Measurements from ENCODE around the gene CBS. TPM values are rescaled to one million over a fixed set of nuclear protein-coding genes. Genes with fewer than 3 reads are reported as not detected.
"Not testable (repeated sequence)": the region's sequence is repeated elsewhere in the genome, so short reads cannot be mapped to it uniquely, and the experiment has no call there.

Gene CBS
- total RNA-seq (ENCODE audit: unreplicated experiment), result 232 TPM
- long read RNA-seq, transcript CBS-204 (17 exons, 2,605 nt), result major isoform, 133 of 184 reads
- long read RNA-seq, partial matches to known transcripts, result 11 of 184 reads
- long read RNA-seq, other reads (novel, unspliced or antisense), result 37 of 184 reads

GRCh38 chr21:43075170-43076022, at the start of gene CBS:
CBS (minus strand) TSS chr21:43075835; CDS start chr21:43072193, 3,642 bp downstream.
- H3K4me3 Mint-ChIP-seq (ENCODE audit: unreplicated experiment); H3K9me3 Mint-ChIP-seq (ENCODE audit: unreplicated experiment); H3K4me1 Mint-ChIP-seq (ENCODE audit: low read depth, unreplicated experiment); H3K27ac Mint-ChIP-seq (ENCODE audit: unreplicated experiment); H3K36me3 Mint-ChIP-seq (ENCODE audit: unreplicated experiment); DNase-seq; H3K27me3 Mint-ChIP-seq (ENCODE audit: unreplicated experiment): not testable (repeated sequence)

GRCh38 chr21:43115956-43116355, 40.3 kb upstream of the CBS start:
- not testable (repeated sequence) for H3K4me1 Mint-ChIP-seq (ENCODE audit: low read depth, unreplicated experiment); H3K27me3 Mint-ChIP-seq (ENCODE audit: unreplicated experiment); DNase-seq; H3K27ac Mint-ChIP-seq (ENCODE audit: unreplicated experiment); H3K4me3 Mint-ChIP-seq (ENCODE audit: unreplicated experiment); H3K9me3 Mint-ChIP-seq (ENCODE audit: unreplicated experiment); H3K36me3 Mint-ChIP-seq (ENCODE audit: unreplicated experiment)

- not testable (repeated sequence) for H3K4me3 Mint-ChIP-seq (ENCODE audit: unreplicated experiment); H3K27ac Mint-ChIP-seq (ENCODE audit: unreplicated experiment); H3K27me3 Mint-ChIP-seq (ENCODE audit: unreplicated experiment); H3K9me3 Mint-ChIP-seq (ENCODE audit: unreplicated experiment); H3K4me1 Mint-ChIP-seq (ENCODE audit: low read depth, unreplicated experiment); DNase-seq; H3K36me3 Mint-ChIP-seq (ENCODE audit: unreplicated experiment)
Observed at GRCh38 chr21:43114483-43114882, 38.8 kb upstream of the CBS start.

- H3K36me3 Mint-ChIP-seq (ENCODE audit: unreplicated experiment); H3K27me3 Mint-ChIP-seq (ENCODE audit: unreplicated experiment); DNase-seq; H3K4me1 Mint-ChIP-seq (ENCODE audit: low read depth, unreplicated experiment); H3K9me3 Mint-ChIP-seq (ENCODE audit: unreplicated experiment); H3K27ac Mint-ChIP-seq (ENCODE audit: unreplicated experiment); H3K4me3 Mint-ChIP-seq (ENCODE audit: unreplicated experiment): not testable (repeated sequence)
Observed at GRCh38 chr21:43109006-43109405, 33.4 kb upstream of the CBS start.

GRCh38 chr21:43108177-43108576, 32.5 kb upstream of the CBS start:
- not testable (repeated sequence) for H3K27me3 Mint-ChIP-seq (ENCODE audit: unreplicated experiment); DNase-seq; H3K9me3 Mint-ChIP-seq (ENCODE audit: unreplicated experiment); H3K4me1 Mint-ChIP-seq (ENCODE audit: low read depth, unreplicated experiment); H3K27ac Mint-ChIP-seq (ENCODE audit: unreplicated experiment); H3K36me3 Mint-ChIP-seq (ENCODE audit: unreplicated experiment); H3K4me3 Mint-ChIP-seq (ENCODE audit: unreplicated experiment)

- DNase-seq; H3K36me3 Mint-ChIP-seq (ENCODE audit: unreplicated experiment); H3K4me1 Mint-ChIP-seq (ENCODE audit: low read depth, unreplicated experiment); H3K27ac Mint-ChIP-seq (ENCODE audit: unreplicated experiment); H3K4me3 Mint-ChIP-seq (ENCODE audit: unreplicated experiment); H3K27me3 Mint-ChIP-seq (ENCODE audit: unreplicated experiment); H3K9me3 Mint-ChIP-seq (ENCODE audit: unreplicated experiment): not testable (repeated sequence)
Observed at GRCh38 chr21:43107794-43108137, 32.1 kb upstream of the CBS start.

- H3K27me3 Mint-ChIP-seq (ENCODE audit: unreplicated experiment); H3K27ac Mint-ChIP-seq (ENCODE audit: unreplicated experiment); H3K36me3 Mint-ChIP-seq (ENCODE audit: unreplicated experiment); H3K9me3 Mint-ChIP-seq (ENCODE audit: unreplicated experiment); H3K4me3 Mint-ChIP-seq (ENCODE audit: unreplicated experiment); H3K4me1 Mint-ChIP-seq (ENCODE audit: low read depth, unreplicated experiment): not testable (repeated sequence)
- DNase-seq, result peak; percentile 65
Observed at GRCh38 chr21:43106965-43107793, 31.5 kb upstream of the CBS start, which contains the start of gene U2AF1. U2AF1 (minus strand) TSS chr21:43107570; CDS start chr21:43107494, 76 bp downstream.

- H3K27me3 Mint-ChIP-seq (ENCODE audit: unreplicated experiment); H3K9me3 Mint-ChIP-seq (ENCODE audit: unreplicated experiment); H3K4me3 Mint-ChIP-seq (ENCODE audit: unreplicated experiment); H3K4me1 Mint-ChIP-seq (ENCODE audit: low read depth, unreplicated experiment); H3K36me3 Mint-ChIP-seq (ENCODE audit: unreplicated experiment); H3K27ac Mint-ChIP-seq (ENCODE audit: unreplicated experiment); DNase-seq: not testable (repeated sequence)
Observed at GRCh38 chr21:43104642-43105041, 29.0 kb upstream of the CBS start.

- H3K36me3 Mint-ChIP-seq (ENCODE audit: unreplicated experiment); H3K27ac Mint-ChIP-seq (ENCODE audit: unreplicated experiment); H3K9me3 Mint-ChIP-seq (ENCODE audit: unreplicated experiment); H3K4me1 Mint-ChIP-seq (ENCODE audit: low read depth, unreplicated experiment); H3K4me3 Mint-ChIP-seq (ENCODE audit: unreplicated experiment); DNase-seq; H3K27me3 Mint-ChIP-seq (ENCODE audit: unreplicated experiment): not testable (repeated sequence)
Observed at GRCh38 chr21:43102281-43102680, 26.6 kb upstream of the CBS start.

GRCh38 chr21:43101676-43102075, 26.0 kb upstream of the CBS start:
- H3K4me1 Mint-ChIP-seq (ENCODE audit: low read depth, unreplicated experiment); DNase-seq; H3K27ac Mint-ChIP-seq (ENCODE audit: unreplicated experiment); H3K4me3 Mint-ChIP-seq (ENCODE audit: unreplicated experiment); H3K27me3 Mint-ChIP-seq (ENCODE audit: unreplicated experiment); H3K9me3 Mint-ChIP-seq (ENCODE audit: unreplicated experiment); H3K36me3 Mint-ChIP-seq (ENCODE audit: unreplicated experiment): not testable (repeated sequence)

GRCh38 chr21:43101000-43101399, 25.4 kb upstream of the CBS start:
- not testable (repeated sequence) for H3K27ac Mint-ChIP-seq (ENCODE audit: unreplicated experiment); DNase-seq; H3K27me3 Mint-ChIP-seq (ENCODE audit: unreplicated experiment); H3K4me3 Mint-ChIP-seq (ENCODE audit: unreplicated experiment); H3K9me3 Mint-ChIP-seq (ENCODE audit: unreplicated experiment); H3K36me3 Mint-ChIP-seq (ENCODE audit: unreplicated experiment); H3K4me1 Mint-ChIP-seq (ENCODE audit: low read depth, unreplicated experiment)

GRCh38 chr21:43091979-43092614, 16.5 kb upstream of the CBS start:
- not testable (repeated sequence) for DNase-seq; H3K4me1 Mint-ChIP-seq (ENCODE audit: low read depth, unreplicated experiment); H3K36me3 Mint-ChIP-seq (ENCODE audit: unreplicated experiment); H3K9me3 Mint-ChIP-seq (ENCODE audit: unreplicated experiment); H3K27ac Mint-ChIP-seq (ENCODE audit: unreplicated experiment); H3K4me3 Mint-ChIP-seq (ENCODE audit: unreplicated experiment); H3K27me3 Mint-ChIP-seq (ENCODE audit: unreplicated experiment)

All from glutamatergic neuron (in vitro differentiated cells).